GM12865 (cell line): ENCODE data around the gene PPP1R10.

Experiments
- DNase-seq: peaks from one replicate; pipeline ENCODE4 v3.0.0; 2010; ENCODE audit warnings: low read depth
- H3K4me3 ChIP-seq: 2 replicates; pipeline ENCODE4 v1.5.1; 2011; ENCODE audit warnings: mild to moderate bottlenecking, low read depth, low read length, control low read depth
- TF ChIP-seq, protein P1 (sequence below): IDR thresholded peaks from 2 replicates; pipeline ENCODE4 v1.5.1; 2011; ENCODE audit warnings: low read length, control low read depth, low read depth, inconsistent platforms; ENCODE audit not compliant: insufficient read depth; ENCODE audit errors: missing control alignments

The PPP1R10 gene

DNA sequence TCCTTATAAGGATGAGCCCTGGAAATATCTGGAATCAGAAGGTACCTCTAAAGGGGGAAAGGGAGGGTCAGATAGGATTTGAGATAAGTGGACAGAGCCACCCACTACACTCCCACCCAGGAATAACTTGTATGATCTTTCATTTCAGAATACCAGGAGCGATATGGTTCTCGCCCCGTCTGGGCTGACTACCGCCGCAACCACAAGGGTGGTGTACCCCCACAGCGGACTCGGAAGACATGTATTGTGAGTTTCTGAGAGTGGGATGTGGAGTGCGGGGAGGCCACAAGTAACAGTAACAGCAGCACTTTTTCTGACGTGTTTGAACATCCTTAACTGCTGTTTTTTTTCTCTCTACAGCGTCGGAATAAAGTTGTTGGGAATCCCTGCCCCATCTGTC lies 2.5 kb upstream of the PPP1R10 start:
- H3K4me3 ChIP-seq, result no peak overlapping the region
- TF ChIP-seq, protein P1, sequence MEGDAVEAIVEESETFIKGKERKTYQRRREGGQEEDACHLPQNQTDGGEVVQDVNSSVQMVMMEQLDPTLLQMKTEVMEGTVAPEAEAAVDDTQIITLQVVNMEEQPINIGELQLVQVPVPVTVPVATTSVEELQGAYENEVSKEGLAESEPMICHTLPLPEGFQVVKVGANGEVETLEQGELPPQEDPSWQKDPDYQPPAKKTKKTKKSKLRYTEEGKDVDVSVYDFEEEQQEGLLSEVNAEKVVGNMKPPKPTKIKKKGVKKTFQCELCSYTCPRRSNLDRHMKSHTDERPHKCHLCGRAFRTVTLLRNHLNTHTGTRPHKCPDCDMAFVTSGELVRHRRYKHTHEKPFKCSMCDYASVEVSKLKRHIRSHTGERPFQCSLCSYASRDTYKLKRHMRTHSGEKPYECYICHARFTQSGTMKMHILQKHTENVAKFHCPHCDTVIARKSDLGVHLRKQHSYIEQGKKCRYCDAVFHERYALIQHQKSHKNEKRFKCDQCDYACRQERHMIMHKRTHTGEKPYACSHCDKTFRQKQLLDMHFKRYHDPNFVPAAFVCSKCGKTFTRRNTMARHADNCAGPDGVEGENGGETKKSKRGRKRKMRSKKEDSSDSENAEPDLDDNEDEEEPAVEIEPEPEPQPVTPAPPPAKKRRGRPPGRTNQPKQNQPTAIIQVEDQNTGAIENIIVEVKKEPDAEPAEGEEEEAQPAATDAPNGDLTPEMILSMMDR, result no peak
- DNase-seq, result no peak

DNA sequence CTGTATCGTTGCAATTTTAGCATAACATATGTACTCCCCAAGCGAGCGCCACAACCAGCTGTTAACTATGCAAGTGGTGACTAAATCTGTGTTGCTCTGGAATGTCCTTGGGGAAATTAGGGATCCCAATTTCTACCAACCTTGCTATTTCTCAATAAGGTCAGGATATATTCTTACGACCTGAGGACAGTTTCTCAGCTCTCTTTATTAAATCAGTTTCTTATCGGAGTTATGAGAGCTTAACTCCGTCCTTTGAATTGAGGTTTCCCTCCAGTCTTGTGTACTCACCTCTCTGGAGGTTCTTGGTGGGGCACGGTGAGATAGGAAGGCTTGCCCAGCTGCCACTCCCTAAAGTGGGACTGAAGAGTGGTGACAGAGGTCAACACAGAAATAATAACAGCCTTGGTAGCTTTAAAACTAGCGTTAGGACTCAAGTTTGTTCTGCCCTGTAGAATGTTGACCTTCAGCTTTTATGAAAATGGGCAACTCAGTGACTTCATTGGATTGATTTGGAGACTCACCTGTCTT lies 1.3 kb upstream of the PPP1R10 start:
- TF ChIP-seq, protein P1, result no peak
- H3K4me3 ChIP-seq, result peak overlapping the region; percentile 83
- peak; percentile 35 for DNase-seq

DNA sequence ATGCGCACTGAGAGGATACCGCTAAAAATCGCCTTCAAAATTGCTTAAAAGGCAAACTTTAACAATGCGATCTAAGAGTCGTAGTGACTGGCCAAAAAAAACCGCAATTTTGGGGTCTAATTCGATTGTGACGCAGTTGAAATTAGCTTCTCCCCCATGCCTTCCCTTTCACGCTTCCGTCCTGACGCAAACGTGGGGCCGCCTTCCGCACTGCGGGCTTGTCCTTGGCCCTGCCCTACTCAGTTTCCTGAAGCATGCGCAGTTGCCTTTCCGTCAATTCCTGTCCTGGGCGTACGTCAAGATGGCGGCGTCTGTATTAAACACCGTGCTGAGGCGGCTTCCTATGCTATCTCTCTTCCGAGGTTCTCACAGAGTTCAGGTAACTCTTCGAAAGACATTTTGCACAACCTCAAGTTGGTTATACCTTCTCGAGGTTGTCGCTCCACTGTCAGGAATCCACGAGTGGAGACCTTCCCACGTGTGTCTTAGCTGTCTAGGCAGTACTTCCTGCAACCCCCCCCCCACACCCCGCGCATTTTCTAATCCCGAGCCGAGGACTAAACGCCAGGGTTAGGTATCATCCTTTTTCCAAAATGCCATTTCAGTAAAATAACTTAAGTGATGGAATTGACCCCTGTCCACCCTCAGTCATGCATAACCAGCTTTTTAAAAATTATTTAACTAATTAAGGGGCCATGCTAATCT lies 674 bp upstream of the PPP1R10 start, which contains the start of gene MRPS18B:
Gene MRPS18B (plus strand): TSS at position 276 of the 705 bp plus-strand sequence. CDS start 26 bp downstream, at position 302.
- peak; percentile 99 for DNase-seq
- TF ChIP-seq, protein P1, result no peak
- H3K4me3 ChIP-seq, result peak within 1 kb of the TSS; percentile 86

DNA sequence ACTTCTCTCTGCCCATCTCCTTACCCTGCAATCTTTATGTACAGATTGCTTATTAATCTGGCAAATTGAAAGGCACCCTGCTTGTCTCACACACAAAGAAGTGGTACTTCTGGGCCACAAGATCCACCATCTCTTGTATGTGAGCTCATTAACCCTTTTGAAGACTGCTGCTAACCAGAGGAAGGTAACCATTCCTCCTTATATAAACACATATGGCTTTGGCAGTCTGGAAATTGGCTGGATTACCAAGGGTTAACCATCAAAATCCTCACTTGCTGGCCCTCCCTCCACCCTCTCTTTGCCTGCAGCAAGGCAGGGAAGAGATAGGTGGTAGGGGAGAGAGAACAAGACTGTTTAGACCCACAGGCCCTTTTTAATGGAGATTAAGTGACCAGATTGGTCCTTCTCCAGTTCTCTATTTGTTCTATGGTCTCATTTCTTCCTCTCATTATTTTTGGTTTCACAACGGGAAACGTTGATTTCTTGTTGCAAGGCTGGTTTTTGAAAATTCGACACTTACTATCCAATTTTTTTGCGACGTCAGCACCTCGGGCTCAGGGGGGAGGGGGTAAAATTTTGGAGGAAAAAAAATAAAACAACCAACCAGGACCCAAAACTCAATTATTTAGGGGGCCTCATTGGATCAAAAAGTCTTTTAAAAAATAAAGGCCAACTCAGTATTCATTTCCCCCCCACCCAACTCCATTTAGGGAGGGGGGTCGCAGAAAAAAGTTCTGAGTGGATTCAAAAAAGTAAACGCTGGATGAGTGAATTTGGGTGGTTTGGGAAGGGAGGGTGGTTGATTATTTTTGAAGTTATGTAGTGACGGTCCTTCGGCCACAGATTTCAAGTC lies 859 bp downstream of the PPP1R10 start:
- TF ChIP-seq, protein P1, result no peak
- DNase-seq, result peak; percentile 64
- H3K4me3 ChIP-seq, result peak overlapping the region; percentile 86

DNA sequence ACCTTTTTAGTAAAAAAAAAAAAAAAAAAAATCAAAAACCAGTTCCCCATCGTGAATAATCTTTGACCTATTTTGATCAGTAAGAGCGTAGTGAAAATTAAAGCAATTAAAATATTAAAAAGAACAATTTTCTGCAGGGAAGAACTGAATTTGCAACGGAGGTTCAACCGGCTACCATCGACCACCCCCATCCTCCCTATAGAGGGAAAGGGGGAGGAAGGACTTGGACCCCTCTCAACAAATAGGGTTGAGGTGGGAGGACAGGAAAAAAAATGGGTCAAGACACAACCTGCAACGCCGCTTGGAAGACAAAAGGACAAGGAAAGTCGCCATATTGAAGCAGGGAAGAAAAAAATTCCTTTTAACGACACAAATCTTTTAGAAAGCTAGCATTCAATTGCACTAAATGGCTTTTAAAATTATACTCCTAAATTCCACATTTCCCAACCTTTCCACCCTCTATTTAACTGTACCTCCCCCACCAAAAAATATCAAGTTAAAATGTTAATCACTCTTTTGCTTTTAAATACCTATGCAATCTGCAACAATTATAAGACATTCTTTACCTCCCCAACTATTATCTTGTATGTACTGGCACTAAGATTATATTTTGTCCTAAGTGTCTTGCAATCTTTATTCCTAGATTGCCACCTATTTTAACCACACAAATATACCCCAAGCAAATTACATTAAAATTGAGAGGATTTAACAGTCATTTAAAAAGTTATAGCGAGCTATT lies 1.7 kb downstream of the PPP1R10 start:
- peak overlapping the region; percentile 86 for H3K4me3 ChIP-seq
- DNase-seq, result peak; percentile 86
- TF ChIP-seq, protein P1, result no peak

DNA sequence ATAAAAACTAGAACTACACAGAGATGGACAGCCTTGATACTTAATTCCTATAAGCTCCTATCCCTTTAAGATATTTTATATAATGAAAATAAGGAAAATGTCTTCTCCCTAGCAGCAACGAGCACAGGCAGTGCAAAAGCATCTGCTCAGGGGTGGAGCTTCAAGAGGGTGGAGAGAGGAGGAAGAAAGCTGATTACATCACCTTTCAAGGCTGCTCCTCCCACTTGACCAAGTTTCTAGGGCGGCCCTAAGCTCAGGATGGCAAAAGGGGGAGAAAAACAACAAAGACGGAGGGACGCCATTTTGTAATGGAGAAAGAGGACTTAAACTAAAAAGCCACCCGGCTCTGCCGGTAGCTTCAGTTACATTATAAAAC lies 2.2 kb downstream of the PPP1R10 start:
- TF ChIP-seq, protein P1, result no peak
- H3K4me3 ChIP-seq, result peak overlapping the region; percentile 86
- DNase-seq, result peak; percentile 98
